K562 (cell line): ENCODE results near the gene ZMIZ1. TPM values are rescaled to one million over a fixed set of nuclear protein-coding genes. Genes with fewer than 3 reads are reported as not detected.

Experiments
- ATAC-seq: fragments of 200-7000 bp; cut with Tn5 transposase; 3 replicates; pipeline ENCODE4 v1.9.1; 2020; ENCODE audit warnings: moderate library complexity
- BruUV-seq: library from RNA; stranded (reverse); fragments of 400-500 nt; replicated peaks from 2 replicates; lab custom pipeline; 2021; lab: Mats Ljungman, UMichigan
- CTCF ChIA-PET: fragments of 300-600 bp; formaldehyde crosslinking; extraction: SDS; loops from one replicate; lab custom pipeline; 2021; ENCODE audit warnings: low intra/inter-chr PET ratio; lab: Yijun Ruan, JAX
- POLR2A ChIA-PET: fragments of 300-600, 350-650 bp; sonication (Branson Sonifier 250); formaldehyde crosslinking; extraction: SDS; loops from one replicate; lab custom pipeline; 2021; ENCODE audit warnings: antibody characterized with exemption, inconsistent platforms; lab: Yijun Ruan, JAX
- DNase-seq, 4 experiments: peaks; one replicate each; pipeline versions ENCODE4 v3.0.0 to v3.0.0-alpha.2; 2011 to 2018; ENCODE audit warnings: low spot score in 3 of 4, mixed read lengths in 3 of 4; ENCODE audit errors: extremely low read depth in 1 of 4
- FAIRE-seq: peaks from 2 replicates; lab custom pipeline; 2011; peaks lifted over from hg19 to GRCh38; lab: Jason Lieb, UNC
- H2AFZ ChIP-seq: 2 replicates; pipeline ENCODE4 v1.6.0; 2011; ENCODE audit warnings: low read depth, low read length, control low read depth, inconsistent platforms
- H3K27ac ChIP-seq: fragments of 200-600 bp; 3 replicates; pipeline ENCODE4 v1.8.0; 2011; ENCODE audit warnings: low read depth, mild to moderate bottlenecking, control low read depth, inconsistent platforms, low read length, moderate library complexity, mixed read lengths; ENCODE audit errors: extremely low read depth
- H3K27me3 ChIP-seq, 2 experiments: fragments of 300-600 bp in 1 of 2; 2 replicates in 1 of 2; 3 replicates in 1 of 2; pipeline versions ENCODE4 v1.6.0 to v1.8.0; 2011; ENCODE audit warnings: inconsistent platforms in 2 of 2, low read length in 2 of 2, mild to moderate bottlenecking in 1 of 2, mixed read lengths in 1 of 2, moderate library complexity in 1 of 2; ENCODE audit not compliant: control insufficient read depth in 2 of 2, insufficient read depth in 2 of 2
- H3K36me3 ChIP-seq: fragments of 300-600 bp; 3 replicates; pipeline ENCODE4 v1.8.0; 2011; ENCODE audit warnings: mild to moderate bottlenecking, low read length, inconsistent platforms; ENCODE audit not compliant: control insufficient read depth, insufficient read depth
- H3K4me1 ChIP-seq, 2 experiments: fragments of 200-600 bp in 1 of 2; replicated peaks in 1 of 2; 2 replicates in 1 of 2; 3 replicates in 1 of 2; pipeline versions ENCODE4 v1.5.1 to v1.8.0; 2011; ENCODE audit warnings: inconsistent platforms in 2 of 2, low read length in 2 of 2, mild to moderate bottlenecking in 1 of 2, mixed read lengths in 1 of 2, moderate library complexity in 1 of 2; ENCODE audit not compliant: control insufficient read depth in 2 of 2, insufficient read depth in 2 of 2
- H3K4me2 ChIP-seq: 2 replicates; pipeline ENCODE4 v1.6.1; 2011; ENCODE audit warnings: low read length, control low read depth, inconsistent platforms, mixed read lengths; ENCODE audit not compliant: insufficient read depth
- H3K4me3 ChIP-seq: fragments of 200-600 bp; sonication (generic), shearing (Covaris generic); 2 replicates; pipeline ENCODE4 v1.5.1; 2016; ENCODE audit warnings: control low read depth, inconsistent platforms
- H3K79me2 ChIP-seq: fragments of 200-600 bp; 3 replicates; pipeline ENCODE4 v1.8.0; 2011; ENCODE audit warnings: low read length, inconsistent platforms; ENCODE audit not compliant: control insufficient read depth, insufficient read depth
- H3K9ac ChIP-seq, 2 experiments: 2 replicates each; pipeline versions ENCODE4 v1.6.0 to v1.6.1; 2011; ENCODE audit warnings: low read depth in 2 of 2, low read length in 2 of 2, control low read depth in 1 of 2, inconsistent platforms in 1 of 2, mild to moderate bottlenecking in 1 of 2, mixed read lengths in 1 of 2; ENCODE audit not compliant: insufficient read depth in 1 of 2
- H3K9me1 ChIP-seq: one replicate; pipeline ENCODE4 v1.6.0; 2011; ENCODE audit warnings: inconsistent platforms, mild to moderate bottlenecking, low read length, moderate library complexity; ENCODE audit not compliant: control insufficient read depth, insufficient read depth
- H3K9me3 ChIP-seq: replicated peaks from 2 replicates; pipeline ENCODE4 v1.5.1; 2011; ENCODE audit warnings: low read depth, low read length, inconsistent platforms; ENCODE audit not compliant: control insufficient read depth, insufficient read depth
- H4K20me1 ChIP-seq: replicated peaks from 2 replicates; pipeline ENCODE4 v1.6.1; 2011; ENCODE audit warnings: low read length, inconsistent platforms, mixed read lengths; ENCODE audit not compliant: control insufficient read depth, insufficient read depth
- HNRNPL ChIP-seq: fragments of 200-400 bp; formaldehyde crosslinking; IDR thresholded peaks from 2 replicates; pipeline ENCODE4 v1.6.1; 2017; ENCODE audit warnings: low read depth, mild to moderate bottlenecking, low read length
- MAFG ChIP-seq: fragments of 450-650 bp; conservative IDR thresholded peaks from 2 replicates; pipeline ENCODE4 v1.6.1; 2016; ENCODE audit warnings: missing genetic modification characterization, missing compliant biosample characterization
- SIX5 ChIP-seq, 2 experiments: IDR thresholded peaks; 2 replicates each; pipeline ENCODE4 v1.6.1; 2011; ENCODE audit warnings: low read length in 2 of 2, borderline replicate concordance in 1 of 2, low read depth in 1 of 2, mild to moderate bottlenecking in 1 of 2, moderate library complexity in 1 of 2; ENCODE audit not compliant: insufficient read depth in 1 of 2
- U2AF2 ChIP-seq: fragments of 200-400 bp; formaldehyde crosslinking; optimal IDR thresholded peaks from 2 replicates; pipeline ENCODE3; 2017; ENCODE audit warnings: low read depth, mild to moderate bottlenecking, low read length
- ZNF239 ChIP-seq: fragments of 250-450 bp; sonication (Bioruptor Pico); IDR thresholded peaks from 2 replicates; pipeline ENCODE4 v1.4.0; 2020; ENCODE audit warnings: mild to moderate bottlenecking
- WGBS: fragments of 100-300 bp; shearing (Covaris generic); methylation state at CpG from one replicate; pipeline ENCODE4 v1.1.6; 2016; ENCODE audit warnings: low coverage, mixed read lengths; ENCODE audit not compliant: insufficient coverage; ENCODE audit errors: missing lambda C conversion rate; 5-methylcytosine and 5-hydroxymethylcytosine counted together
- in situ Hi-C: fragments of 300-500 bp; cut with MboI; formaldehyde crosslinking; loops from 4 replicates; pipeline ENCODE4 v1.15.0; 2018; ENCODE audit warnings: inconsistent platforms, mixed read lengths
- intact Hi-C: fragments of 100-400 bp; cut with micrococcal nuclease; formaldehyde crosslinking; loops from 2 replicates; pipeline ENCODE4 v1.14.2; 2022
- polyA plus RNA-seq, 8 experiments: library from polyadenylated mRNA; depleted of rRNA in 4 of 8; stranded (reverse) in 5 of 8; unstranded in 3 of 8; fragments of >200 nt; fragmentation: Nextera tagmentation in 2 of 8; fragmentation: Illumina TruSeq in 1 of 8; extraction: Ambion mirVana in 2 of 8; extraction: Trizol in 1 of 8; gene quantifications; 2 replicates each; pipeline versions ENCODE4 v1.2.1 to v1.2.3, GENCODE V29; 2011 to 2014; ENCODE audit warnings: inconsistent platforms in 1 of 8, missing spikeins in 1 of 8
- total RNA-seq, 7 experiments: library from RNA; depleted of rRNA in 6 of 7; stranded (reverse); fragments of >200 nt in 6 of 7; fragmentation: Illumina TruSeq in 2 of 7; extraction: Trizol in 2 of 7; gene quantifications; 2 replicates each; pipeline versions ENCODE4 v1.2.1 to v1.2.3, GENCODE V29; 2011 to 2021; ENCODE audit warnings: low replicate concordance in 1 of 7
- TF ChIP-seq, protein P1 (sequence below): fragments of 450-650 bp; formaldehyde crosslinking; IDR thresholded peaks from 2 replicates; pipeline ENCODE4 v1.4.0; 2022; ENCODE audit warnings: missing genetic modification characterization

Gene ZMIZ1
- total and polyA plus RNA-seq, 9 of the 15 experiments (the other 6 are each of a cell fraction or from before 2014, with no cell fraction given) = 1.0 to 37.3 (median 4.3) TPM

GRCh38 chr10:79238606-79239005 lies 169.8 kb downstream of the ZMIZ1 start:
- Histone ChIP-seq H3K4me2 (no peak overlapping the region), H3K9me3 (no peaks in the 10 kb centered on the region; the same call in 1 of the 2 replicates), H3K9me1 (no peaks in the 10 kb centered on the region), H3K4me3 (no peak overlapping the region), H4K20me1 (peaks cover 11% of the 10 kb centered on the region), H3K79me2 (no peaks in the 10 kb centered on the region), H3K4me1 (peaks cover 16 to 25% of the 10 kb centered on the region in 2 experiments), H2AFZ (no peak overlapping the region), H3K9ac (0 out of 4 replicates have a peak overlapping the region, but pooled peaks of 1 of the 2 experiments have one; percentile 6), H3K27me3 (no peaks in the 10 kb centered on the region), H3K36me3 (peaks cover 3% of the 10 kb centered on the region; the same call in 2 of the 3 replicates), H3K27ac (no peak overlapping the region)
- FAIRE-seq (peak; percentile 35), DNase-seq (no peak), ATAC-seq (no peak)
- intact Hi-C loops (no loop called here), in situ Hi-C loops (no loop called here)
- ChIA-PET POLR2A (interaction anchor here (0.7 to 1.9 kb wide), 6 partner anchors 9 to 233 kb away, joined by 4 to 5 read pairs (median 5); no protein-coding TSS in a partner anchor), CTCF (no interaction called here)
- no TSS peak for BruUV-seq
- TF ChIP-seq ZNF239 (no peak), U2AF2 (no peak), MAFG (no peak), HNRNPL (no peak), SIX5 (IDR thresholded peaks at IDR 0.05; ENCODE audit: borderline replicate concordance in 1 of 2, insufficient read depth in 1 of 2, low read depth in 1 of 2, low read length in 2 of 2) (no peak)
- TF ChIP-seq, protein P1, sequence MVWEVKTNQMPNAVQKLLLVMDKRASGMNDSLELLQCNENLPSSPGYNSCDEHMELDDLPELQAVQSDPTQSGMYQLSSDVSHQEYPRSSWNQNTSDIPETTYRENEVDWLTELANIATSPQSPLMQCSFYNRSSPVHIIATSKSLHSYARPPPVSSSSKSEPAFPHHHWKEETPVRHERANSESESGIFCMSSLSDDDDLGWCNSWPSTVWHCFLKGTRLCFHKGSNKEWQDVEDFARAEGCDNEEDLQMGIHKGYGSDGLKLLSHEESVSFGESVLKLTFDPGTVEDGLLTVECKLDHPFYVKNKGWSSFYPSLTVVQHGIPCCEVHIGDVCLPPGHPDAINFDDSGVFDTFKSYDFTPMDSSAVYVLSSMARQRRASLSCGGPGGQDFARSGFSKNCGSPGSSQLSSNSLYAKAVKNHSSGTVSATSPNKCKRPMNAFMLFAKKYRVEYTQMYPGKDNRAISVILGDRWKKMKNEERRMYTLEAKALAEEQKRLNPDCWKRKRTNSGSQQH = no peak
- WGBS = 66% methylated on average over 2 of the region's 2 CpGs
